HL-60 (cell line): ENCODE data around the gene BMP4.

Experiments
- CTCF ChIP-seq: IDR thresholded peaks from one replicate; pipeline ENCODE4 v1.5.1; 2011; ENCODE audit warnings: low read length, control low read depth, inconsistent platforms; ENCODE audit not compliant: insufficient read depth
- POLR2AphosphoS5 ChIP-seq: IDR thresholded peaks from 2 replicates; pipeline ENCODE4 v1.6.1; 2012; ENCODE audit warnings: low read depth

GRCh38 chr14:53950031-53950793, 6.4 kb downstream of the BMP4 start:
- TF ChIP-seq CTCF (no peak), POLR2AphosphoS5 (no peak)
